ENCODE measurements around the gene CYSTM1.

DNA sequence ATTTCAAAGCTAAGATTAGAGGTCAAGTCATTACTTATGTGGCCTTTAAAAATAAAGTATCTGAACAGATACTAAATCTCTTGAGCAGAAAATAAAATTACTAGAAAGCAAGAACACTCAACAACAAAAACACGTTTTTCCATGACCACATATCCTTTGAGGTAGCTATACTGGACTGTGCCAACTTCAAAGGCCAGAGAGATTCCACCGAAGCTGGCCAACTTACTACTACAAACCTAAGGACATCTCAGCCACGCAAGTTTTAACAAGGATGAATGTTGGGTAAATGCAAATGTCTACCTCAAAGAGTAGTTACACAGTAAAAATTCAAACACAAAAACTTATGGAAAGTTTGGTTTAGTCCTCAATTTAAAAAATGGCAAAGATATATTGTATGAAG lies 109.0 kb downstream of the CYSTM1 start:
- TF ChIP-seq, protein P1, sequence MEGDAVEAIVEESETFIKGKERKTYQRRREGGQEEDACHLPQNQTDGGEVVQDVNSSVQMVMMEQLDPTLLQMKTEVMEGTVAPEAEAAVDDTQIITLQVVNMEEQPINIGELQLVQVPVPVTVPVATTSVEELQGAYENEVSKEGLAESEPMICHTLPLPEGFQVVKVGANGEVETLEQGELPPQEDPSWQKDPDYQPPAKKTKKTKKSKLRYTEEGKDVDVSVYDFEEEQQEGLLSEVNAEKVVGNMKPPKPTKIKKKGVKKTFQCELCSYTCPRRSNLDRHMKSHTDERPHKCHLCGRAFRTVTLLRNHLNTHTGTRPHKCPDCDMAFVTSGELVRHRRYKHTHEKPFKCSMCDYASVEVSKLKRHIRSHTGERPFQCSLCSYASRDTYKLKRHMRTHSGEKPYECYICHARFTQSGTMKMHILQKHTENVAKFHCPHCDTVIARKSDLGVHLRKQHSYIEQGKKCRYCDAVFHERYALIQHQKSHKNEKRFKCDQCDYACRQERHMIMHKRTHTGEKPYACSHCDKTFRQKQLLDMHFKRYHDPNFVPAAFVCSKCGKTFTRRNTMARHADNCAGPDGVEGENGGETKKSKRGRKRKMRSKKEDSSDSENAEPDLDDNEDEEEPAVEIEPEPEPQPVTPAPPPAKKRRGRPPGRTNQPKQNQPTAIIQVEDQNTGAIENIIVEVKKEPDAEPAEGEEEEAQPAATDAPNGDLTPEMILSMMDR (IDR thresholded peaks at IDR 0.05; ENCODE audit: control extremely low read depth in 1 of 3, insufficient read depth in 1 of 3, low read depth in 1 of 3, low read length in 3 of 3), result no peak
- no peak for TF ChIP-seq POLR2A (IDR thresholded peaks at IDR 0.05; ENCODE audit: control extremely low read depth in 1 of 2, low read depth in 2 of 2, low read length in 2 of 2)
- no peak for TF ChIP-seq JUND (IDR thresholded peaks at IDR 0.05; ENCODE audit: low read length)
- TF ChIP-seq HDAC6 (IDR thresholded peaks at IDR 0.05; ENCODE audit: low read depth, low read length), result no peak
- no peak for TF ChIP-seq EP300 (IDR thresholded peaks at IDR 0.05; ENCODE audit: borderline replicate concordance in 1 of 2, low read depth in 2 of 2, low read length in 2 of 2)
- TF ChIP-seq, protein P2, sequence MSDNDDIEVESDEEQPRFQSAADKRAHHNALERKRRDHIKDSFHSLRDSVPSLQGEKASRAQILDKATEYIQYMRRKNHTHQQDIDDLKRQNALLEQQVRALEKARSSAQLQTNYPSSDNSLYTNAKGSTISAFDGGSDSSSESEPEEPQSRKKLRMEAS (IDR thresholded peaks at IDR 0.05), result no peak

All from H1 (cell line).